ENCODE measurements around the gene FRMD4B.

The FRMD4B gene

DNA sequence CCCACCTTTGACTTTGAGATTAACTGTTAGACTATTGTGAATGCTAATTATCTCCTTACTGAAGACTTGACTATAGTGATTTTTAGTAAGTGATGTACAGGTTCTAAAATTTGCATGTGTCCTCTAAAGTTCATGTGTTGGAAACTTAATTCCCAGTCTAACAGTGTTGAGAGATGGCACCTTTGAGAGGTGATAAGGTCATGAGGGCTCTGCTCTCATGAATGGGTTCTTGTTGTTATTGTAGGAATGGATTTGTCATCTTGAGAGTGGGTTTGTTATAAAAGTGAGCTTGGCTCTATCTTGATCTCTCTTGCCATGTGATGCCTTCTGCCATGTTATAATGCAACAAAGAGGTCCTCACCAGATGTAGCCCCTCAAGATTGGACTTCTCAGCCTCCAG is 244.6 kb downstream of the FRMD4B start:
- TF ChIP-seq, protein P1, sequence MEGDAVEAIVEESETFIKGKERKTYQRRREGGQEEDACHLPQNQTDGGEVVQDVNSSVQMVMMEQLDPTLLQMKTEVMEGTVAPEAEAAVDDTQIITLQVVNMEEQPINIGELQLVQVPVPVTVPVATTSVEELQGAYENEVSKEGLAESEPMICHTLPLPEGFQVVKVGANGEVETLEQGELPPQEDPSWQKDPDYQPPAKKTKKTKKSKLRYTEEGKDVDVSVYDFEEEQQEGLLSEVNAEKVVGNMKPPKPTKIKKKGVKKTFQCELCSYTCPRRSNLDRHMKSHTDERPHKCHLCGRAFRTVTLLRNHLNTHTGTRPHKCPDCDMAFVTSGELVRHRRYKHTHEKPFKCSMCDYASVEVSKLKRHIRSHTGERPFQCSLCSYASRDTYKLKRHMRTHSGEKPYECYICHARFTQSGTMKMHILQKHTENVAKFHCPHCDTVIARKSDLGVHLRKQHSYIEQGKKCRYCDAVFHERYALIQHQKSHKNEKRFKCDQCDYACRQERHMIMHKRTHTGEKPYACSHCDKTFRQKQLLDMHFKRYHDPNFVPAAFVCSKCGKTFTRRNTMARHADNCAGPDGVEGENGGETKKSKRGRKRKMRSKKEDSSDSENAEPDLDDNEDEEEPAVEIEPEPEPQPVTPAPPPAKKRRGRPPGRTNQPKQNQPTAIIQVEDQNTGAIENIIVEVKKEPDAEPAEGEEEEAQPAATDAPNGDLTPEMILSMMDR (IDR thresholded peaks at IDR 0.05; ENCODE audit: insufficient read depth, low read depth, low read length, missing control alignments), result no peak
- no peak overlapping the region for H3K4me3 ChIP-seq (ENCODE audit: low read depth, low read length)
- DNase-seq (ENCODE audit: low read depth), result no peak

DNA sequence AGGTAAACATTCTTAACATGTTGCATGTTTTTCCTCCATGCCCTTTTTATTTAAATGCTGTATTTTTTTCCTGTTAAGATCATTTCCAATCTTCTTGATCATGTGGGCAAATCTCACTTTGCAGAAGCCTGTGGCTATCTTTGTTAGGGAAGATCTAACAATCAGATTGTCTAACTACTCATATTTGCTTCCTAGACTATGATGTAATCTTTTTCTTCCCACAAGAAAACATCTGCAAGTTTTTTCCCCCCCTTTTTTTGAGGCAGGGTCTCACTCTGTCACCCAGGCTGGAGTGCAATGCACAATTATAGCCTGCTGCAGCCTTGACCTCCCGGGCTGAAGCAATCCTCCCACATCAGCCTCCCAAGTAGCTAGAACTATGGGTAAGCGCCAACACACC is 248.5 kb downstream of the FRMD4B start:
- TF ChIP-seq, protein P1 (IDR thresholded peaks at IDR 0.05; ENCODE audit: insufficient read depth, low read depth, low read length, missing control alignments), result no peak
- no peak for DNase-seq (ENCODE audit: low read depth)
- H3K4me3 ChIP-seq (ENCODE audit: low read depth, low read length), result no peak overlapping the region

DNA sequence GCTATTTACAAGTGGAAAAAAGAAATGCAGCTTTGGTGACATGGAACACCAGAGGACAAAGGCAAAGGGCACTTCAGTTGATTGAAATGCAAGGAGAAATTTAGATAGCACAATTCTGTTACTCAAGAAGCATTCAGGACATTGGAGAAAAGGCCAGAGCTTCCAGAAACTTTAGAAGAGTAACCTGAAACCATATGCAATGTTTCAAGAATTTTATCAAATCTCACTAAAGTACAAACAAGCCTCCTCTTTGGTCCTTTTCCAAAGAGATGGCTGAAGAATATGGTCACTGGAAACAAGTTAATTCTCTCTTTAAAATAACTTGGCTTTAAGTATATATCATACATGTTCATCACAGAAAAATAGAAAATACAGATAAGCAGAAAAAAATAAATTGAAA is 248.9 kb downstream of the FRMD4B start:
- no peak for DNase-seq (ENCODE audit: low read depth)
- H3K4me3 ChIP-seq (ENCODE audit: low read depth, low read length), result no peak overlapping the region
- TF ChIP-seq, protein P1 (IDR thresholded peaks at IDR 0.05; ENCODE audit: insufficient read depth, low read depth, low read length, missing control alignments), result no peak

DNA sequence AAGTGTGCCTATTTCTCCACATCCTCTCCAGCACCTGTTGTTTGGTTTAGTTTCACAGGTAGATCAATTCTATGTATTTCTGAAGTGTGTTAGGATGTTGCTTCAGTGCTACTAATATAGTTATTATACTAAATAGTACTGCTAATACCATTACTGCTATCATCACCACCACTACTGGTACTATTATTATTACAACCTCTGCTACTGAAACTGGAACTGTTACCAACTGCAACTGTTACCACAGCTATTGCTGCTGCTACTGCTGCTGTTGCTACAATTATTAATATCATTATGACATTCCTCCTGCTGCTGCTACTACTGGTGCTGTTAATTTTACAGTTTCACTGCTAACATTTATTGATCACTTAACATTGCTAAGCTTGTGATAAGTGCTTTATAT is 255.2 kb downstream of the FRMD4B start:
- TF ChIP-seq, protein P1 (IDR thresholded peaks at IDR 0.05; ENCODE audit: insufficient read depth, low read depth, low read length, missing control alignments), result no peak
- peak; percentile 66 for DNase-seq (ENCODE audit: low read depth)

DNA sequence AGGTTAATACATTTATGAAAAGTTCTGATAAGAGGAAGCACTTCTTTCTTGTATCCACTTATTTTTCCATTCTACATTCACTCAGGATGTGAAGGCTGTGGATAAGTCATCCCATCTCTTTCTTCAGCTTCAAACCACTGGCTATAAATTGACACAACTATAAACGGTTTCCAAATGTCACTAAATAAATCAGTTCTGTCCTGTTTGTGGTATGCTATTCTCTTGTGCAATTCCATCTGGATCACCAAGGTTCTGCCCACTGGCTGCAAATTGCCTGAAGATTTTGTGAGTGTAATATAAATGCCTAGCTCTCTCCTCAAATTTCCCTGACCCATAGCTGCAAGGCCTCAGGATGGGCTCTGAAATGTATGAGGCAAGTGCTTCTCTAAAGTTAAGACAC is 256.4 kb downstream of the FRMD4B start:
- DNase-seq (ENCODE audit: low read depth), result no peak
- no peak overlapping the region for H3K4me3 ChIP-seq (ENCODE audit: low read depth, low read length)

More for the DNA sequence above, 255.2 kb downstream of the FRMD4B start:
- no peak overlapping the region for H3K4me3 ChIP-seq (ENCODE audit: low read depth, low read length)

DNA sequence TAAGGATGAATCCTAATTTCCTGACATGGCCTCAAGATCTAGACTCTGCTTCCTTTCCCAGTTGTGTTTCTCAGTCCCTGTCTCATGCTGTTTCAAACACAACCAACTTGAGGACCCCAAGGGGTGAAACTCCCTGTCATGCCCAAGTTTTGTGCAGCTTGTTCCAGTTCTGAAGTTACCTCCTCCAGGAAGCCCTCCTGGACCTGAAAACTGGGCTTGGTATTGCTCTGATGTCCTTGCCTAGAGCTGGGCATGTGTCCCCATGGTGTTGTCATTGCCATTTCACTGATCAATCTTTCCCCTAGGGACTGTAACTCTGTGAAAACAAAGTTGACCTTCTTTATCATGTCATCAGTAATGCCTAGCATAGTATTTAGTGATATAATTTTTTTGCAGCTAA is 257.4 kb downstream of the FRMD4B start:
- DNase-seq (ENCODE audit: low read depth), result no peak
- TF ChIP-seq, protein P1 (IDR thresholded peaks at IDR 0.05; ENCODE audit: insufficient read depth, low read depth, low read length, missing control alignments), result no peak
- H3K4me3 ChIP-seq (ENCODE audit: low read depth, low read length), result no peak overlapping the region

More for the DNA sequence above, 256.4 kb downstream of the FRMD4B start:
- TF ChIP-seq, protein P1 (IDR thresholded peaks at IDR 0.05; ENCODE audit: insufficient read depth, low read depth, low read length, missing control alignments), result no peak

DNA sequence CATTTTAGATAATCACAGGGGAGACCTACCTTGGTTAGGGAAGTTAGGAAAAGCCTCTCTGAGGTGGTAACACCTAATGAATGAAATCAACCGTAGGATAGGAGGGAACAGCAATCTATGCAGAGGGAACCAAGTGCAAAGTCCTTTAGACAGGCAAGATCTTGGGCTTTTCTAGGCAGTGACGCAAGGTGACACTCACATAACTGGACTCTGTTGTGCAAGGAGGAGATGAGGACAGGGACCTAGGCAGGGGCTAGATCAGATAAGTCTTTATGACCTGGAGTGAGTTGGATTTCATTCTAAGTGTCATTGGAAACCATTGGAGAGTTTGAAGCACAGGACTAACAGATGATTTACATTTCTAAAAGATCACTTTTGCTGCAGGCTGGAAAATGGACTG is 258.9 kb downstream of the FRMD4B start:
- TF ChIP-seq, protein P1 (IDR thresholded peaks at IDR 0.05; ENCODE audit: insufficient read depth, low read depth, low read length, missing control alignments), result no peak
- H3K4me3 ChIP-seq (ENCODE audit: low read depth, low read length), result no peak overlapping the region
- no peak for DNase-seq (ENCODE audit: low read depth)
